Activated naive CD4-positive, alpha-beta T cell treated with anti-CD3 and anti-CD28 coated beads, Interleukin-2, amount 10 ng/mL, durations not matched to agents 7 days and 5 days (primary cell): Measurements from ENCODE around the gene MDFI.

Experiments
- CTCF ChIA-PET: fragments of 350-600 bp; sonication (Branson Sonifier 250); formaldehyde crosslinking; loops from one replicate; lab custom pipeline; 2021; ENCODE audit warnings: antibody characterized with exemption; lab: Charles Lee
- DNase-seq: peaks from one replicate; pipeline ENCODE4 v3.0.0-alpha.2; 2020
- H3K27ac Mint-ChIP-seq: one replicate; pipeline ENCODE4 v1.8.0; 2021; ENCODE audit warnings: mild to moderate bottlenecking, moderate library complexity, mixed read lengths
- H3K27me3 Mint-ChIP-seq: one replicate; pipeline ENCODE4 v1.8.0; 2021; ENCODE audit warnings: mild to moderate bottlenecking, mixed read lengths
- H3K36me3 Mint-ChIP-seq: one replicate; pipeline ENCODE4 v1.8.0; 2021; ENCODE audit warnings: mixed read lengths
- H3K4me1 Mint-ChIP-seq: one replicate; pipeline ENCODE4 v1.8.0; 2021; ENCODE audit warnings: mixed read lengths
- H3K4me3 Mint-ChIP-seq: one replicate; pipeline ENCODE4 v1.8.0; 2021; ENCODE audit warnings: mild to moderate bottlenecking, moderate library complexity, mixed read lengths
- H3K9me3 Mint-ChIP-seq: one replicate; pipeline ENCODE4 v1.8.0; 2021; ENCODE audit warnings: mixed read lengths

Gene MDFI

DNA sequence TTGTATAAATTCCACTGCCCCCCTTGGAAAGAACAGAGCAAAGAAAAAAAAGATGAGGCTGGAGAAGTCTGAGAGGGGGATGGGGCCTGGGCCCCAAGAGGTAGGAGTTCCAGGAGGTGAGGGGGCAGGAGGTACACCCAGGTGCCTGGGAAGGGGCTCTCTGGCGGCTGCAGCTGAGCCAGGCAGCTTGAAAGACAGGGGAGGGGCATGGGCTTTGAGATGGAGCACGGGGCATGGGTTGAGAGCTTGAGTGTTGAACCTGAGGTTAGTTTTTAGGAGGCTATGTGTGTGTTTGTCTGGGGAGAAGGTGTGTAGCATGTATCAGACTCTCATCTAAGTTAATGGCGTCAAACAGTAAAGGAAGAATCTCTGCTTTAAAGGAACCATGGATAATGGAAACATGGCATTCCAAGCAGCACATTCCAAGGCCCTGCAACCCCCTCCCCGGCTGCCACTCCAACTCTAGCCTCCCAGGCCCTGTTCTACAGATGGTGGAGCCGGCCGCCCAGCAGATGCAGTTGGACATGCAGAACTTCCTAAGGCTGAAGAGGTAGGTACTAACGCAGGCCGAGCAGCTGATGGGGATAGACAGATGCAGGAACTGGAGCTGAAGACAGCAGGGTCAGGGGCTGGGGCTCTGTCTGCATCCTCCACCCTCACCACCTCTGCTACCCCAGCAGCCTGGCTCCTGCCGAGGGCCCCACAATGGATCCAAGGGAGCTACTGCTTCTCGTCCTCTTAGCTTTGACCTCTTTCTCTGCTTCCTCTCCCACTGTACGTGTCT lies 42.1 kb downstream of the MDFI start:
- no peak for DNase-seq
- CTCF ChIA-PET: interaction anchor here (0.6 to 5.0 kb wide), 8 partner anchors 16 to 312 kb away, joined by 3 to 41 read pairs (median 3); no protein-coding TSS in a partner anchor
- Mint-ChIP-seq H3K36me3 (no peaks in the 10 kb centered on the region), H3K4me1 (peaks cover 19% of the 10 kb centered on the region), H3K9me3 (no peaks in the 10 kb centered on the region), H3K27me3 (peaks cover 40% of the 10 kb centered on the region), H3K4me3 (no peak overlapping the region), H3K27ac (no peak overlapping the region)

GRCh38 chr6:41682056-41682477 lies 43.8 kb downstream of the MDFI start:
- H3K4me3 Mint-ChIP-seq: no peak overlapping the region
- peak; percentile 80 for DNase-seq
- H3K36me3 Mint-ChIP-seq: no peaks in the 10 kb centered on the region
- H3K27ac Mint-ChIP-seq: no peak overlapping the region
- H3K9me3 Mint-ChIP-seq: no peaks in the 10 kb centered on the region
- H3K27me3 Mint-ChIP-seq: peaks cover 36% of the 10 kb centered on the region
- CTCF ChIA-PET: interaction anchor here (0.6 to 5.0 kb wide), 5 partner anchors 9 to 314 kb away, joined by 3 to 41 read pairs (median 4); no protein-coding TSS in a partner anchor
- peaks cover 19% of the 10 kb centered on the region for H3K4me1 Mint-ChIP-seq

- peak overlapping the region; percentile 65 for H3K4me3 Mint-ChIP-seq
- no peaks in the 10 kb centered on the region for H3K9me3 Mint-ChIP-seq
- DNase-seq: no peak
- peaks cover 19% of the 10 kb centered on the region for H3K4me1 Mint-ChIP-seq
- H3K27me3 Mint-ChIP-seq: peaks cover 36% of the 10 kb centered on the region
- CTCF ChIA-PET: interaction anchor here (0.6 to 5.0 kb wide), 38 partner anchors 9 to 376 kb away, joined by 3 to 47 read pairs (median 4); partner anchors contain the start of gene TAF8
- peak overlapping the region; percentile 70 for H3K27ac Mint-ChIP-seq
- H3K36me3 Mint-ChIP-seq: peaks cover 1% of the 10 kb centered on the region
Observed at GRCh38 chr6:41682497-41683272, 44.4 kb downstream of the MDFI start.

- Mint-ChIP-seq H3K27me3 (peaks cover 36% of the 10 kb centered on the region), H3K27ac (peak overlapping the region; percentile 70), H3K36me3 (peaks cover 2% of the 10 kb centered on the region), H3K9me3 (no peaks in the 10 kb centered on the region), H3K4me1 (peaks cover 19% of the 10 kb centered on the region), H3K4me3 (peak overlapping the region; percentile 65)
- CTCF ChIA-PET: interaction anchor here (0.6 to 4.2 kb wide), 35 partner anchors 9 to 376 kb away, joined by 3 to 47 read pairs (median 4); partner anchors contain the start of gene TAF8
- no peak for DNase-seq
Observed at GRCh38 chr6:41683273-41683522, 44.9 kb downstream of the MDFI start.

GRCh38 chr6:41683523-41684310 lies 45.4 kb downstream of the MDFI start:
- peaks cover 33% of the 10 kb centered on the region for H3K27me3 Mint-ChIP-seq
- peaks cover 4% of the 10 kb centered on the region for H3K36me3 Mint-ChIP-seq
- DNase-seq: peak; percentile 84
- CTCF ChIA-PET: interaction anchor here (0.6 to 4.2 kb wide), 38 partner anchors 9 to 377 kb away, joined by 3 to 47 read pairs (median 4); partner anchors contain the start of gene TAF8
- peak overlapping the region; percentile 70 for H3K27ac Mint-ChIP-seq
- no peaks in the 10 kb centered on the region for H3K9me3 Mint-ChIP-seq
- peaks cover 19% of the 10 kb centered on the region for H3K4me1 Mint-ChIP-seq
- H3K4me3 Mint-ChIP-seq: peak overlapping the region; percentile 65

DNA sequence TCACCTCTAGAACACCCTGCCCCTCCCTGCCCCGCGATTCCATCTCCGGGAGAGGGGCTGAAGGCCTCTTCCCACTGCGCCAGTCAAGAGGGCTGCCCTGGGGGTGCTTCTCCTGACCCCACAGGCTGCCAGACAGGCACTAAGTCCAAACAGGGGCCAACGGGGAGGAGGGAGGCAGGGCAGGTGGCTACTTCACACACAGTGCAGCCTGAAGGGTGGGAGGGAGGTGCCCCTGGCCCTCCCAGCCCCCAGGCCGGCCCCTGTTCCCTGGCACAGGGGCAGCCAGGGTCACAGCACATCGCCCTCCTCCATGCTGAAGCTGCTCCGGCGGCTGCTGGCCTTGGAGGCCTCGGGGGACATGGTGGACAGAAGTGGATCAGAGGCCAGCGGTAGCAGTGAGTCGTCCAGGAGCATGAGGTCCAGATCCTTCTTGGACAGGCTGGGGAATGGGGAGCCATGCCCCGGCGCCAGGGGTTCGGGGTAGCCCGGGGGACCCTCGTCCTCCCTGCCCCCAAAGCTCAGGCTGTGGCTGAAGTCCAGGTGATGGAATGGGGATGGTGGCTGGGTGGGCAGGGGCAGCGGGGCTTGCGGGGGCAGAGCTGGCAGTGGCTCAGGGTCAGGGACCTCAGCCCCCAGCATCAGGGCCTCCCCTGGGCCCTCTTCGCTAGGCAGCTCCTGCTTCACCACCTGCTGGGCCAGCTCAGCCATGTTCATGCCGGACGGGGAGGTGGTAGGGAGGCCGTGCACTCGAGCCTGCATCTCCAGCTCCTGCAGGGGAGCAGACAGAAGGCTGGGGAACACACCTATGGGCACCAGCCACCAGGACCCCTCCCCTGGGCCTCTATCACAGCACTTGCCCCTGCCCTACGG lies 46.3 kb downstream of the MDFI start:
- no peaks in the 10 kb centered on the region for H3K9me3 Mint-ChIP-seq
- peaks cover 4% of the 10 kb centered on the region for H3K36me3 Mint-ChIP-seq
- peaks cover 31% of the 10 kb centered on the region for H3K27me3 Mint-ChIP-seq
- CTCF ChIA-PET: interaction anchor here (0.8 to 4.2 kb wide), 17 partner anchors 8 to 375 kb away, joined by 3 to 47 read pairs (median 5); no protein-coding TSS in a partner anchor
- peaks cover 19% of the 10 kb centered on the region for H3K4me1 Mint-ChIP-seq
- DNase-seq: no peak
- no peak overlapping the region for H3K4me3 Mint-ChIP-seq
- H3K27ac Mint-ChIP-seq: no peak overlapping the region

GRCh38 chr6:41685641-41686380 lies 47.5 kb downstream of the MDFI start:
- CTCF ChIA-PET: interaction anchor here (1.1 to 4.2 kb wide), 8 partner anchors 9 to 377 kb away, joined by 3 to 47 read pairs (median 6); no protein-coding TSS in a partner anchor
- no peak overlapping the region for H3K4me3 Mint-ChIP-seq

GRCh38 chr6:41687501-41688175 lies 49.4 kb downstream of the MDFI start:
- H3K27ac Mint-ChIP-seq: no peak overlapping the region
- no peaks in the 10 kb centered on the region for H3K9me3 Mint-ChIP-seq
- peaks cover 11% of the 10 kb centered on the region for H3K27me3 Mint-ChIP-seq
- no peak for DNase-seq
- no peak overlapping the region for H3K4me3 Mint-ChIP-seq
- CTCF ChIA-PET: interaction anchor here (1.3 to 2.8 kb wide), 4 partner anchors 17 to 93 kb away, joined by 3 to 8 read pairs (median 5); no protein-coding TSS in a partner anchor
- H3K36me3 Mint-ChIP-seq: peaks cover 6% of the 10 kb centered on the region
- H3K4me1 Mint-ChIP-seq: peaks cover 11% of the 10 kb centered on the region

More at GRCh38 chr6:41685641-41686380, 47.5 kb downstream of the MDFI start:
- Mint-ChIP-seq H3K36me3 (peaks cover 6% of the 10 kb centered on the region), H3K4me1 (peaks cover 19% of the 10 kb centered on the region), H3K27ac (no peak overlapping the region), H3K9me3 (no peaks in the 10 kb centered on the region), H3K27me3 (peaks cover 23% of the 10 kb centered on the region)
- no peak for DNase-seq

DNA sequence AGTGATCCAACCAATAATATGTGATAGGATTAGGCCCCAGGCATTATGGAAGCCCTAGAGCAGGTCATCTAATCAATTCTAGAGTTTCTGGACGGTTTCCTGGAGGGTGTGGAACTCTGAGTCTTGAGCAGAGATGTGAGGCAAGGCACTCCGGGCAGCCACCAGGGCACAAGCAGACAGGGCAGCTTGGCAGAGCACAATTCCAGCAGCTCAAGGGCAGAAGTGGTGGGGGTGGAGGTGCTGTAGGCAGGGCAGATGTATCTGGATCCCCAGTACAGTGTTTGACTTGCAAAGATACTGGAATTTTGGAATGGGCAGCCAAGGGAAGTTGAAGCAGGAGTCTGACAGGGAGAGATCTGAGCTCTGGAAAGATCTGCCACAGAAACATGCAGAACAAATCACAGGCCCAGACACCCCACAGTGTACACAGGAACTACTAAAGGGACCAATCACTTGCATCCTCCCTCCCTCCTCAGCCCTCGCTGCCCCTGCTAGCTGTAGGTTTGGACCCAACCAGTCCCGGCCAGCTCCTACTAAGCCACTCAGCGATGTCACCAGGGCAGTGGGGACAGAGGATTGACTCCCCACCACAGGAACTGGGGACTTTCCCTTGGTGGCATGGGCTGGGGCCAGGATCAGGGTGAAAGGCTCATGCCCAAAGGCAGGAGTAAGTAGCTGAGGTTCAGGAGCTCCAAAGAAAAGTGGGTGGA lies 50.1 kb downstream of the MDFI start:
- peaks cover 4% of the 10 kb centered on the region for H3K27me3 Mint-ChIP-seq
- no peak overlapping the region for H3K27ac Mint-ChIP-seq
- H3K9me3 Mint-ChIP-seq: no peaks in the 10 kb centered on the region
- H3K4me1 Mint-ChIP-seq: peaks cover 5% of the 10 kb centered on the region
- CTCF ChIA-PET: interaction anchor here (0.6 to 2.8 kb wide), 6 partner anchors 17 to 381 kb away, joined by 3 to 8 read pairs (median 4); no protein-coding TSS in a partner anchor
- H3K36me3 Mint-ChIP-seq: peaks cover 6% of the 10 kb centered on the region
- no peak overlapping the region for H3K4me3 Mint-ChIP-seq
- DNase-seq: no peak

DNA sequence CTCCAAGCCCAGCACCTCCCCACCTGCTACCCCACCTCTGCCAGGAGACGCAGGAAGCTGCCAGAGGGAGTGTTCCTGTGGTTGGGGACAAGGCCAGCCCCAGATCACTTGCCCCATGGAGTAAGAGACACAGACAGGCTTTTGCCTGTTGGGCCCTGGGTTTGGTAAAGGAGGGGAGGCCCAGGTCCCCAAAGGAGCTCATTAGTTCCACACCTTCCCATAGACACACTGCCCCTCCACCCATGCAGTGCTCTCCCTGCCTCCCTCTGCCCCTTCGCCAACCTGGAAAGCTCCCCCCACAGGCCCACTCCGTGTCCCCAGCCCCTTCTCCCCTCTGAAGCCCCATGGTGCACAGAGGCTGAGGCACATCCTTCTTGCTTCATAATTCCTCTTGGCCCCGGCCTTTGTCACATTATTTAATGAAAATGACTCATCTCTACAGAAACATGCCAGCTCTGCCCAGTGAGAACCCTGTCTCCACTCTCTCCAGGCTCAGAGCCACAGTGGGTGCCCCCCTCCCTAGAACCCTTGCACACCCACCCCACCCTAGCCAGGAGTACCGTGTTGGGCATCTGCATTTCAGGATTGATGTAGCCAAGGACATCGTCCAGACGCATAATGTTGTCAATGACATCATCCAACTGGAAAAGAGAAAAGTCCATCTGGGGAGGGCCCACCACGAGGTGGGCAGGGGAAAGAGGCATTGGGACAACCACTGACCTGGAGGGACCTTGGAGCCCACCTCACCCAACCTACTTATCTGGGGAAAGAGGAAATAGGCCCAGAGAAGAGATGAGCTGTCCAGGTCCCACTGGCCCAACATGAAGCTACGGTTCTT lies 51.1 kb downstream of the MDFI start:
- Mint-ChIP-seq H3K9me3 (no peaks in the 10 kb centered on the region), H3K27ac (no peak overlapping the region), H3K36me3 (peaks cover 6% of the 10 kb centered on the region), H3K4me1 (no peaks in the 10 kb centered on the region), H3K27me3 (no peaks in the 10 kb centered on the region), H3K4me3 (no peak overlapping the region)
- CTCF ChIA-PET: interaction anchor here (1.3 to 2.8 kb wide), 3 partner anchors 16 to 321 kb away, joined by 3 to 8 read pairs (median 3); no protein-coding TSS in a partner anchor
- no peak for DNase-seq
